Mesendoderm (in vitro differentiated cells): ENCODE results near the gene KAZN.

Source experiments
- DNase-seq: peaks from one replicate; pipeline ENCODE4 v3.0.0; 2013
- H2AK5ac ChIP-seq: 2 replicates; pipeline ENCODE4 v1.6.1; 2013; ENCODE audit warnings: low read length, inconsistent platforms
- H2BK120ac ChIP-seq: 2 replicates; pipeline ENCODE4 v1.6.1; 2013; ENCODE audit warnings: low read depth, mild to moderate bottlenecking, low read length, moderate library complexity, mixed read lengths
- H2BK15ac ChIP-seq: replicated peaks from 2 replicates; pipeline ENCODE4 v1.6.1; 2013; ENCODE audit warnings: low read depth, mild to moderate bottlenecking, moderate library complexity
- H2BK5ac ChIP-seq: 2 replicates; pipeline ENCODE4 v1.6.1; 2013; ENCODE audit warnings: low read length, inconsistent platforms
- H3K18ac ChIP-seq: 2 replicates; pipeline ENCODE4 v1.6.1; 2013; ENCODE audit warnings: mild to moderate bottlenecking, low read length, mixed read lengths
- H3K23ac ChIP-seq: one replicate; pipeline ENCODE4 v1.6.1; 2013; ENCODE audit warnings: low read length
- H3K27ac ChIP-seq: 2 replicates; pipeline ENCODE4 v1.5.1; 2013; ENCODE audit warnings: low read depth, mild to moderate bottlenecking, inconsistent platforms, low read length, moderate library complexity
- H3K27me3 ChIP-seq: 2 replicates; pipeline ENCODE4 v1.6.1; 2013; ENCODE audit warnings: low read length, control low read depth, mild to moderate bottlenecking, inconsistent platforms; ENCODE audit not compliant: insufficient read depth, poor library complexity
- H3K36me3 ChIP-seq: 2 replicates; pipeline ENCODE4 v1.6.1; 2013; ENCODE audit warnings: low read length, inconsistent platforms; ENCODE audit not compliant: control insufficient read depth, insufficient read depth
- H3K4ac ChIP-seq: one replicate; pipeline ENCODE4 v1.6.1; 2013; ENCODE audit warnings: low read depth, mild to moderate bottlenecking, low read length, moderate library complexity
- H3K4me1 ChIP-seq: 2 replicates; pipeline ENCODE4 v1.6.1; 2013; ENCODE audit warnings: low read depth, low read length, inconsistent platforms; ENCODE audit not compliant: control insufficient read depth
- H3K4me2 ChIP-seq: 2 replicates; pipeline ENCODE4 v1.6.1; 2013; ENCODE audit warnings: low read length
- H3K4me3 ChIP-seq: 2 replicates; pipeline ENCODE4 v1.5.1; 2013; ENCODE audit warnings: mild to moderate bottlenecking, low read length
- H3K56ac ChIP-seq: one replicate; pipeline ENCODE4 v1.6.1; 2013; ENCODE audit warnings: low read length
- H3K79me1 ChIP-seq: 2 replicates; pipeline ENCODE4 v1.6.1; 2013; ENCODE audit warnings: low read length, inconsistent platforms
- H3K79me2 ChIP-seq: 2 replicates; pipeline ENCODE4 v1.6.1; 2013; ENCODE audit warnings: mild to moderate bottlenecking, low read length; ENCODE audit not compliant: control insufficient read depth, insufficient read depth
- H3K9ac ChIP-seq: 2 replicates; pipeline ENCODE4 v1.6.1; 2013; ENCODE audit warnings: low read length, inconsistent platforms
- H4K5ac ChIP-seq: one replicate; pipeline ENCODE4 v1.6.1; 2013; ENCODE audit warnings: low read length
- H4K8ac ChIP-seq: one replicate; pipeline ENCODE4 v1.6.1; 2013; ENCODE audit warnings: low read depth, mild to moderate bottlenecking, control low read depth, low read length, moderate library complexity
- WGBS: extraction: QIAGEN DNeasy Blood & Tissue Kit; methylation state at CpG from one replicate; pipeline ENCODE4 v1.1.7; 2013; ENCODE audit warnings: low lambda C conversion rate, missing lambda C conversion rate; ENCODE audit not compliant: insufficient coverage; ENCODE audit errors: extremely low coverage; 5-methylcytosine and 5-hydroxymethylcytosine counted together

Gene KAZN

GRCh38 chr1:14591600-14591999, 6.9 kb upstream of the KAZN start:
- peaks cover 19% of the 10 kb centered on the region for H3K4me1 ChIP-seq
- H3K79me2 ChIP-seq: no peaks in the 10 kb centered on the region
- WGBS: no CpG with 5 or more reads among the region's 6 CpGs
- no peak overlapping the region for H3K4me2 ChIP-seq
- no peak overlapping the region for H3K27ac ChIP-seq
- no peak overlapping the region for H3K56ac ChIP-seq
- no peak overlapping the region for H3K18ac ChIP-seq
- no peak for DNase-seq
- no peak overlapping the region for H3K4me3 ChIP-seq
- no peak overlapping the region for H3K4ac ChIP-seq
- H2BK5ac ChIP-seq: no peak overlapping the region
- H3K27me3 ChIP-seq: no peaks in the 10 kb centered on the region
- no peak overlapping the region for H3K9ac ChIP-seq
- no peaks in the 10 kb centered on the region for H3K79me1 ChIP-seq
- no peak overlapping the region for H2BK120ac ChIP-seq
- no peaks in the 10 kb centered on the region for H3K36me3 ChIP-seq
- H2AK5ac ChIP-seq: no peak overlapping the region
- no peak overlapping the region for H4K8ac ChIP-seq
- no peak overlapping the region for H3K23ac ChIP-seq
- H4K5ac ChIP-seq: no peak overlapping the region
- H2BK15ac ChIP-seq: no peak overlapping the region

- no CpG with 5 or more reads among the region's 9 CpGs for WGBS
These were observed 6.4 kb upstream of the KAZN start for GRCh38 chr1:14592004-14592631.

GRCh38 chr1:14593302-14593701, 5.2 kb upstream of the KAZN start:
- Histone ChIP-seq H3K27ac (no peak overlapping the region), H3K18ac (no peak overlapping the region), H3K4me2 (no peak overlapping the region), H2BK120ac (no peak overlapping the region), H3K79me1 (no peaks in the 10 kb centered on the region), H3K27me3 (no peaks in the 10 kb centered on the region), H4K5ac (no peak overlapping the region), H3K23ac (no peak overlapping the region), H3K79me2 (no peaks in the 10 kb centered on the region), H3K56ac (no peak overlapping the region), H2BK15ac (no peak overlapping the region), H4K8ac (no peak overlapping the region), H3K36me3 (no peaks in the 10 kb centered on the region), H3K4ac (no peak overlapping the region), H3K4me3 (no peak overlapping the region), H3K9ac (no peak overlapping the region), H3K4me1 (peaks cover 23% of the 10 kb centered on the region), H2BK5ac (no peak overlapping the region), H2AK5ac (no peak overlapping the region)
- DNase-seq: peak; percentile 54
- WGBS: no CpG with 5 or more reads among the region's 4 CpGs

More at GRCh38 chr1:14592004-14592631, 6.4 kb upstream of the KAZN start:
- Histone ChIP-seq H3K4ac (no peak overlapping the region), H2BK15ac (no peak overlapping the region), H3K79me2 (no peaks in the 10 kb centered on the region), H3K23ac (no peak overlapping the region), H3K4me1 (peaks cover 19% of the 10 kb centered on the region), H3K27me3 (no peaks in the 10 kb centered on the region), H2BK120ac (no peak overlapping the region), H3K4me2 (no peak overlapping the region), H3K18ac (peak overlapping the region; percentile 25), H3K79me1 (no peaks in the 10 kb centered on the region), H2AK5ac (no peak overlapping the region), H4K8ac (no peak overlapping the region), H3K9ac (no peak overlapping the region), H3K56ac (no peak overlapping the region), H4K5ac (no peak overlapping the region), H2BK5ac (no peak overlapping the region), H3K4me3 (no peak overlapping the region), H3K36me3 (no peaks in the 10 kb centered on the region), H3K27ac (no peak overlapping the region)
- DNase-seq: no peak

DNA sequence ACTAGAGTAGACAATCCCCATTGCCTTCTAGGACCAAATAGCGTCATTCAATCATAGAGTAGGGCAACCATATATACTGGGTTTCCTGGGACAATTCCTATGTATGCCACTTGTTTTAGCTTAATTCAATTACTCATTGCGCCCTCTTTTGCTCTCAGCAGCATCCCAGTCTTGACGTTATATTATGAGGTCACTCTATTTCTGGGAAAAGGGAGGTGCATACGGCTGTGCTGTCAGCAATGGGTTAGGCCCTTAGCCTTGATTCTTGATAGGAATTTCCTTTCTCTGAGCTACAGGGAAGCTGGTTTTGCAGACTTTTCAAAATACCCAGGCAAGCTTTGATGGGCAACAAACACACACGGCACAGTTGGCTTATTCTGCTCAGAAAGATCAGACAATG, 4.4 kb upstream of the KAZN start:
- H3K36me3 ChIP-seq: no peaks in the 10 kb centered on the region
- no peak overlapping the region for H4K5ac ChIP-seq
- no peak overlapping the region for H3K27ac ChIP-seq
- no peak for DNase-seq
- H3K4me1 ChIP-seq: peaks cover 23% of the 10 kb centered on the region
- no peaks in the 10 kb centered on the region for H3K79me2 ChIP-seq
- no peak overlapping the region for H3K4ac ChIP-seq
- H3K23ac ChIP-seq: no peak overlapping the region
- H2BK120ac ChIP-seq: no peak overlapping the region
- no peaks in the 10 kb centered on the region for H3K79me1 ChIP-seq
- no peak overlapping the region for H3K4me3 ChIP-seq
- H3K18ac ChIP-seq: no peak overlapping the region
- peak overlapping the region; percentile 60 for H2AK5ac ChIP-seq
- H2BK5ac ChIP-seq: no peak overlapping the region
- no CpG with 5 or more reads among the region's 5 CpGs for WGBS
- no peaks in the 10 kb centered on the region for H3K27me3 ChIP-seq
- H2BK15ac ChIP-seq: no peak overlapping the region
- H4K8ac ChIP-seq: no peak overlapping the region
- H3K56ac ChIP-seq: peak overlapping the region; percentile 10
- no peak overlapping the region for H3K4me2 ChIP-seq
- H3K9ac ChIP-seq: no peak overlapping the region

DNA sequence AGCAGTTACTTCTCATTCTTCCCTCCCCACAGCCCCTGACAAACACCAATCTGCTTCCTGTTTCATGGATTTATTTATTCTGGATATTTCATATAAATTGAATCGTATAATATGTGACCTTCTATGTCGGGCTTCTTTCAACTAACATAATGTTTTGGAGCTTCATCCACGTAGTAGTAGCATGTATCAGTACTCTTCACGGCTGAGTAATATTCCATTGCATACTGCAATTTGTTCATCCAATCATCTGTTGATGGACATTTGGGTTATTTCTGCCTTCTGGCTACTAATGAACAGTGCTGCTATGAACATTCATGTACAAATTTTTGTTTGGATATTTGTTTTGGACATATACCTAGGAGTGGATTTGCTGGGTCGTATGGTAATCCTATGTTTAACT, 1.9 kb upstream of the KAZN start:
- Histone ChIP-seq H2AK5ac (no peak overlapping the region), H3K9ac (no peak overlapping the region), H3K56ac (no peak overlapping the region), H3K79me1 (no peaks in the 10 kb centered on the region), H3K4ac (no peak overlapping the region), H2BK5ac (no peak overlapping the region), H4K5ac (no peak overlapping the region), H3K36me3 (no peaks in the 10 kb centered on the region), H3K4me2 (no peak overlapping the region), H3K27me3 (no peaks in the 10 kb centered on the region), H3K4me1 (peaks cover 22% of the 10 kb centered on the region), H3K79me2 (peaks cover 11% of the 10 kb centered on the region), H2BK120ac (no peak overlapping the region), H3K18ac (no peak overlapping the region), H3K4me3 (no peak overlapping the region), H2BK15ac (no peak overlapping the region), H3K27ac (no peak overlapping the region), H3K23ac (no peak overlapping the region), H4K8ac (no peak overlapping the region)
- no peak for DNase-seq
- WGBS: no CpG with 5 or more reads among the region's 5 CpGs
